ENCODE data around the gene KIF16B. TPM values are rescaled to one million over a fixed set of nuclear protein-coding genes. Genes with fewer than 3 reads are reported as not detected.

Gene KIF16B
- total RNA-seq, 1 experiment from 2014 or later, result 12.7 TPM

- Histone ChIP-seq H3K9ac (ENCODE audit: low read length) (no peak overlapping the region), H3K27ac (ENCODE audit: low read length) (no peak overlapping the region), H3K9me2 (replicated peaks; ENCODE audit: low read length) (no peaks in the 10 kb centered on the region), H3F3A (ENCODE audit: low read length, unreplicated experiment) (no peaks in the 10 kb centered on the region), H3K36me3 (ENCODE audit: low read depth, low read length) (no peaks in the 10 kb centered on the region), H2AFZ (ENCODE audit: low read length) (no peak overlapping the region), H3K4me1 (ENCODE audit: insufficient read depth, low read length) (peaks cover 37% of the 10 kb centered on the region), H3K9me3 (ENCODE audit: low read length) (no peaks in the 10 kb centered on the region), H3K4me3 (ENCODE audit: low read length) (no peak overlapping the region), H3K27me3 (ENCODE audit: low read length) (no peaks in the 10 kb centered on the region), H3K4me2 (ENCODE audit: low read length) (no peak overlapping the region), H3K79me2 (ENCODE audit: low read length) (no peaks in the 10 kb centered on the region), H4K20me1 (ENCODE audit: low read length) (no peaks in the 10 kb centered on the region)
- ChIA-PET POLR2A (ENCODE audit: unreplicated experiment) (no interaction called here), CTCF (no interaction called here)
- intact Hi-C loops (cut with micrococcal nuclease), result no loop called here
- no peak for TF ChIP-seq CTCF (conservative IDR thresholded peaks at IDR 0.05; ENCODE audit: low read depth, low read length)
- no peak for TF ChIP-seq EZH2phosphoT487 (IDR thresholded peaks at IDR 0.05; ENCODE audit: borderline replicate concordance, low read length)
- no peak for TF ChIP-seq EZH2 (IDR thresholded peaks at IDR 0.05; ENCODE audit: low read length, unreplicated experiment)
- no TSS peak for BruUV-seq (replicated peaks)
- peak; percentile 45 for DNase-seq
- no peak for ATAC-seq
Observed at GRCh38 chr20:16292226-16292880, 280.9 kb downstream of the KIF16B start.

GRCh38 chr20:16290358-16290757 is 282.9 kb downstream of the KIF16B start:
- H3K27ac ChIP-seq (ENCODE audit: low read length), result no peak overlapping the region
- H3K4me2 ChIP-seq (ENCODE audit: low read length), result no peak overlapping the region
- H2AFZ ChIP-seq (ENCODE audit: low read length), result no peak overlapping the region
- H3K27me3 ChIP-seq (ENCODE audit: low read length), result no peaks in the 10 kb centered on the region
- peaks cover 37% of the 10 kb centered on the region for H3K4me1 ChIP-seq (ENCODE audit: insufficient read depth, low read length)
- no peak for ATAC-seq
- H3F3A ChIP-seq (ENCODE audit: low read length, unreplicated experiment), result no peaks in the 10 kb centered on the region
- ChIA-PET POLR2A (ENCODE audit: unreplicated experiment) (no interaction called here), CTCF (no interaction called here)
- intact Hi-C loops (cut with micrococcal nuclease), result no loop called here
- H3K79me2 ChIP-seq (ENCODE audit: low read length), result no peaks in the 10 kb centered on the region
- H4K20me1 ChIP-seq (ENCODE audit: low read length), result no peaks in the 10 kb centered on the region
- no peaks in the 10 kb centered on the region for H3K9me2 ChIP-seq (replicated peaks; ENCODE audit: low read length)
- no peak overlapping the region for H3K4me3 ChIP-seq (ENCODE audit: low read length)
- H3K36me3 ChIP-seq (ENCODE audit: low read depth, low read length), result no peaks in the 10 kb centered on the region
- TF ChIP-seq CTCF (conservative IDR thresholded peaks at IDR 0.05; ENCODE audit: low read depth, low read length), result no peak
- TF ChIP-seq EZH2phosphoT487 (IDR thresholded peaks at IDR 0.05; ENCODE audit: borderline replicate concordance, low read length), result no peak
- no peak for TF ChIP-seq EZH2 (IDR thresholded peaks at IDR 0.05; ENCODE audit: low read length, unreplicated experiment)
- no peak for DNase-seq
- H3K9me3 ChIP-seq (ENCODE audit: low read length), result no peaks in the 10 kb centered on the region
- no peak overlapping the region for H3K9ac ChIP-seq (ENCODE audit: low read length)
- BruUV-seq (replicated peaks), result no TSS peak

- H3F3A ChIP-seq (ENCODE audit: low read length, unreplicated experiment), result no peaks in the 10 kb centered on the region
- H3K9ac ChIP-seq (ENCODE audit: low read length), result no peak overlapping the region
- H3K27ac ChIP-seq (ENCODE audit: low read length), result no peak overlapping the region
- no peaks in the 10 kb centered on the region for H3K27me3 ChIP-seq (ENCODE audit: low read length)
- CTCF ChIA-PET, result no interaction called here
- BruUV-seq (replicated peaks), result no TSS peak
- no peak overlapping the region for H3K4me3 ChIP-seq (ENCODE audit: low read length)
- intact Hi-C loops (cut with micrococcal nuclease), result no loop called here
- H3K9me2 ChIP-seq (replicated peaks; ENCODE audit: low read length), result no peaks in the 10 kb centered on the region
- no peak for TF ChIP-seq EZH2 (IDR thresholded peaks at IDR 0.05; ENCODE audit: low read length, unreplicated experiment)
- TF ChIP-seq CTCF (conservative IDR thresholded peaks at IDR 0.05; ENCODE audit: low read depth, low read length), result no peak
- TF ChIP-seq EZH2phosphoT487 (IDR thresholded peaks at IDR 0.05; ENCODE audit: borderline replicate concordance, low read length), result no peak
- H4K20me1 ChIP-seq (ENCODE audit: low read length), result no peaks in the 10 kb centered on the region
- no peak overlapping the region for H3K4me2 ChIP-seq (ENCODE audit: low read length)
- no peaks in the 10 kb centered on the region for H3K9me3 ChIP-seq (ENCODE audit: low read length)
- ATAC-seq, result no peak
- no peak overlapping the region for H2AFZ ChIP-seq (ENCODE audit: low read length)
- H3K4me1 ChIP-seq (ENCODE audit: insufficient read depth, low read length), result peaks cover 13% of the 10 kb centered on the region
- H3K79me2 ChIP-seq (ENCODE audit: low read length), result no peaks in the 10 kb centered on the region
- no peak for DNase-seq
- POLR2A ChIA-PET (ENCODE audit: unreplicated experiment), result no interaction called here
- no peaks in the 10 kb centered on the region for H3K36me3 ChIP-seq (ENCODE audit: low read depth, low read length)
Observed at GRCh38 chr20:16287776-16288175, 285.5 kb downstream of the KIF16B start.

All from PC-3 (cell line).